Peyer's patch (tissue), 4 donors: ENCODE data around the gene PHGDH.

Experiments
- CTCF ChIP-seq, 6 experiments: fragments of 450-650 bp in 4 of 6; fragments of 200-600 bp in 2 of 6; sonication (generic) in 1 of 6; IDR thresholded peaks; one replicate each; pipeline ENCODE4 v1.5.1; 2017 to 2019; ENCODE audit warnings: antibody characterized with exemption in 6 of 6, mild to moderate bottlenecking in 3 of 6, moderate library complexity in 1 of 6
- POLR2A ChIP-seq, 2 donors: fragments of 450-650 bp; IDR thresholded peaks; one replicate each; pipeline ENCODE4 v1.5.1; 2017; ENCODE audit warnings: antibody characterized with exemption in 2 of 2, mild to moderate bottlenecking in 2 of 2, moderate library complexity in 2 of 2

GRCh38 chr1:119731741-119732430, 20.2 kb downstream of the PHGDH start:
- TF ChIP-seq CTCF (IDR thresholded peaks at IDR 0.05) (no peak), POLR2A (IDR thresholded peaks at IDR 0.05) (no peak)
